OCI-LY7 (cell line): ENCODE results near the gene SBF2.

Source experiments
- CTCF ChIP-seq: fragments of 200-600 bp; sonication (generic); conservative IDR thresholded peaks from 2 replicates; pipeline ENCODE4 v1.5.1; 2014; ENCODE audit warnings: mild to moderate bottlenecking, antibody characterized with exemption, low read length, moderate library complexity, mixed read lengths
- EZH2phosphoT487 ChIP-seq: fragments of 200-600 bp; sonication (generic); IDR thresholded peaks from 2 replicates; pipeline ENCODE4 v1.6.1; 2018; ENCODE audit warnings: low read depth, borderline replicate concordance, mild to moderate bottlenecking, mixed run types, antibody characterized with exemption, low read length, moderate library complexity, mixed read lengths

- no peak for TF ChIP-seq EZH2phosphoT487
- no peak for TF ChIP-seq CTCF
Measured at GRCh38 chr11:10158461-10158860, 135.6 kb downstream of the SBF2 start.
